H9 (cell line): ENCODE measurements around the gene KDM4C. TPM values are rescaled to one million over a fixed set of nuclear protein-coding genes. Genes with fewer than 3 reads are reported as not detected.
A peak's percentile ranks its signal among the peaks of the same experiment; 100 is the strongest.

Source experiments
- DNase-seq: peaks from one replicate; pipeline ENCODE4 v3.0.0-alpha.2; 2017
- H2AFZ ChIP-seq: one replicate; pipeline ENCODE4 v1.6.1; 2013; ENCODE audit warnings: mild to moderate bottlenecking, low read length, control low read depth, moderate library complexity
- H2AK5ac ChIP-seq: 2 replicates; pipeline ENCODE4 v1.6.1; 2013; ENCODE audit warnings: low read length, control low read depth, mixed read lengths; ENCODE audit not compliant: insufficient read length
- H2BK120ac ChIP-seq: one replicate; pipeline ENCODE4 v1.6.1; 2013; ENCODE audit warnings: low read depth, mild to moderate bottlenecking, low read length, control low read depth, inconsistent platforms; ENCODE audit not compliant: poor library complexity, severe bottlenecking
- H2BK12ac ChIP-seq: 2 replicates; pipeline ENCODE4 v1.6.1; 2013; ENCODE audit warnings: low read length, control low read depth, mixed read lengths, low read depth; ENCODE audit not compliant: insufficient read length
- H2BK15ac ChIP-seq: 2 replicates; pipeline ENCODE4 v1.6.1; 2013; ENCODE audit warnings: low read depth, low read length, control low read depth
- H2BK20ac ChIP-seq: one replicate; pipeline ENCODE4 v1.6.1; 2013; ENCODE audit warnings: low read depth, mild to moderate bottlenecking, low read length, control low read depth, inconsistent platforms; ENCODE audit not compliant: poor library complexity, severe bottlenecking
- H2BK5ac ChIP-seq: 2 replicates; pipeline ENCODE4 v1.6.1; 2013; ENCODE audit warnings: low read length, control low read depth, mixed read lengths; ENCODE audit not compliant: insufficient read length
- H3K14ac ChIP-seq: 2 replicates; pipeline ENCODE4 v1.6.1; 2013; ENCODE audit warnings: low read length, control low read depth; ENCODE audit not compliant: insufficient read depth
- H3K18ac ChIP-seq: 2 replicates; pipeline ENCODE4 v1.6.1; 2013; ENCODE audit warnings: low read depth, mild to moderate bottlenecking, mixed read lengths, low read length, control low read depth; ENCODE audit not compliant: insufficient read length
- H3K23ac ChIP-seq: 2 replicates; pipeline ENCODE4 v1.6.1; 2013; ENCODE audit warnings: low read length, control low read depth, mixed read lengths, low read depth; ENCODE audit not compliant: insufficient read length
- H3K23me2 ChIP-seq: 2 replicates; pipeline ENCODE4 v1.6.1; 2013; ENCODE audit warnings: low read depth, mild to moderate bottlenecking, mixed read lengths, low read length, control low read depth; ENCODE audit not compliant: insufficient read length, poor library complexity, severe bottlenecking
- H3K27ac ChIP-seq: 2 replicates; pipeline ENCODE4 v1.5.1; 2013; ENCODE audit warnings: low read length, control low read depth, mixed read lengths, low read depth; ENCODE audit not compliant: insufficient read length
- H3K27me3 ChIP-seq: 2 replicates; pipeline ENCODE4 v1.6.1; 2013; ENCODE audit warnings: low read length, control low read depth, inconsistent platforms; ENCODE audit not compliant: insufficient read depth
- H3K4ac ChIP-seq: 2 replicates; pipeline ENCODE4 v1.6.1; 2013; ENCODE audit warnings: low read depth, mild to moderate bottlenecking, control low read depth, inconsistent platforms, low read length, moderate library complexity
- H3K4me1 ChIP-seq: 2 replicates; pipeline ENCODE4 v1.6.1; 2013; ENCODE audit warnings: low read length, control low read depth, inconsistent platforms; ENCODE audit not compliant: insufficient read depth
- H3K4me2 ChIP-seq: 2 replicates; pipeline ENCODE4 v1.6.1; 2013; ENCODE audit warnings: low read length, control low read depth, mixed read lengths; ENCODE audit not compliant: insufficient read length, insufficient read depth
- H3K56ac ChIP-seq: 2 replicates; pipeline ENCODE4 v1.6.1; 2013; ENCODE audit warnings: low read depth, mild to moderate bottlenecking, mixed read lengths, low read length, control low read depth; ENCODE audit not compliant: insufficient read length
- H3K79me1 ChIP-seq: 2 replicates; pipeline ENCODE4 v1.6.1; 2013; ENCODE audit warnings: low read depth, mild to moderate bottlenecking, moderate library complexity, low read length, control low read depth, inconsistent platforms; ENCODE audit not compliant: insufficient read depth, poor library complexity, severe bottlenecking
- H3K79me2 ChIP-seq: 2 replicates; pipeline ENCODE4 v1.6.1; 2013; ENCODE audit warnings: low read length, control low read depth, inconsistent platforms; ENCODE audit not compliant: insufficient read depth
- H3K9ac ChIP-seq: 2 replicates; pipeline ENCODE4 v1.6.1; 2013; ENCODE audit warnings: low read length, control low read depth, mixed read lengths; ENCODE audit not compliant: insufficient read length; ENCODE audit errors: extremely low read depth
- H3K9me3 ChIP-seq: one replicate; pipeline ENCODE4 v1.6.1; 2013; ENCODE audit warnings: low read depth, low read length, inconsistent platforms; ENCODE audit not compliant: control insufficient read depth
- H3T11ph ChIP-seq: one replicate; pipeline ENCODE4 v1.6.1; 2013; ENCODE audit warnings: mild to moderate bottlenecking, low read length, control low read depth, inconsistent platforms
- H4K20me1 ChIP-seq: one replicate; pipeline ENCODE4 v1.6.1; 2013; ENCODE audit not compliant: control insufficient read depth, insufficient read length, insufficient read depth
- H4K5ac ChIP-seq: 2 replicates; pipeline ENCODE4 v1.6.1; 2013; ENCODE audit warnings: low read depth, mild to moderate bottlenecking, mixed read lengths, low read length, control low read depth; ENCODE audit not compliant: insufficient read length
- H4K8ac ChIP-seq: replicated peaks from 2 replicates; pipeline ENCODE4 v1.6.1; 2013; ENCODE audit warnings: low read length, control low read depth, mixed read lengths, low read depth; ENCODE audit not compliant: insufficient read length
- H4K91ac ChIP-seq: 2 replicates; pipeline ENCODE4 v1.6.1; 2013; ENCODE audit warnings: low read depth, mild to moderate bottlenecking, moderate library complexity, mixed read lengths, low read length, control low read depth; ENCODE audit not compliant: insufficient read length
- H3K27ac Mint-ChIP-seq, 3 experiments: 2 replicates in 2 of 3; 3 replicates in 1 of 3; pipeline ENCODE4 v1.8.0; 2020 to 2021; ENCODE audit warnings: mixed read lengths in 3 of 3, mild to moderate bottlenecking in 1 of 3, moderate library complexity in 1 of 3
- H3K27me3 Mint-ChIP-seq: 2 replicates; pipeline ENCODE4 v1.8.0; 2021; ENCODE audit warnings: low read depth, mild to moderate bottlenecking, moderate library complexity, mixed read lengths
- H3K36me3 Mint-ChIP-seq, 3 experiments: 2 replicates in 2 of 3; 3 replicates in 1 of 3; pipeline ENCODE4 v1.8.0; 2020 to 2021; ENCODE audit warnings: low read depth in 3 of 3, mixed read lengths in 3 of 3; ENCODE audit not compliant: insufficient read depth in 1 of 3
- H3K4me1 Mint-ChIP-seq, 2 experiments: 2 replicates each; pipeline ENCODE4 v1.8.0; 2020; ENCODE audit warnings: mixed read lengths in 2 of 2
- H3K4me3 Mint-ChIP-seq, 2 experiments: 2 replicates in 1 of 2; 3 replicates in 1 of 2; pipeline ENCODE4 v1.8.0; 2020 to 2021; ENCODE audit warnings: mild to moderate bottlenecking in 2 of 2, mixed read lengths in 2 of 2, moderate library complexity in 1 of 2
- H3K9me3 Mint-ChIP-seq, 2 experiments: 2 replicates in 1 of 2; 3 replicates in 1 of 2; pipeline ENCODE4 v1.8.0; 2020; ENCODE audit warnings: mild to moderate bottlenecking in 2 of 2, mixed read lengths in 2 of 2, moderate library complexity in 1 of 2
- CTCF ChIP-seq: fragments of 200-600 bp; sonication (generic); conservative IDR thresholded peaks from 3 replicates; pipeline ENCODE4 v1.8.0; 2021; ENCODE audit warnings: antibody characterized with exemption, mild to moderate bottlenecking
- WGBS: extraction: QIAGEN DNeasy Blood & Tissue Kit; methylation state at CpG from one replicate; pipeline ENCODE4 v1.1.7; 2013; ENCODE audit warnings: missing lambda C conversion rate, low lambda C conversion rate, mixed read lengths; ENCODE audit not compliant: insufficient read length; ENCODE audit errors: extremely low coverage; 5-methylcytosine and 5-hydroxymethylcytosine counted together
- total RNA-seq: library from RNA; stranded (reverse); gene quantifications from 2 replicates; pipeline ENCODE4 v1.2.1, GENCODE V29; 2021

The KDM4C gene
- total RNA-seq, 1 experiment from 2014 or later = 24.0 TPM

DNA sequence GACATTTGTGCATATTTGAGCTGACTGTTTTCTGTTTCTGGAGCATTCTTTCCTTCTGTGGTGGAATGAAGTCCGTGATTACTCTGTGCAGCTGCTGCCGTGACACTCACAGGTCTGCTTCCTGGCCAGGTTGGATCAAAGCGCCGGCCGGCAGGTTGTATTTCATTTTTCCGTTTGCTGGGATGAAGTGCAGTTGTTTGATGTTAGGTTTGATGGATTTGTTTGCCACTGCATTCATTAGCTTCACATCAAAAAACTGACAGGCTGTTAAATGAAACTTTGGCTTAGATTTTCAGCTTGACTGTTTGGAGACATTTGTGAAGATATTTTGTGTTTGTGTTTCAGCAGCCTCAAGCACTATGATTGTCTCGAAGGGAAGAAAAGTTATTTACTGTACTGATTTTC is 140.1 kb downstream of the KDM4C start:
- H3K27me3 ChIP-seq = no peaks in the 10 kb centered on the region
- peak overlapping the region in 2 of 3 experiments; percentile 23 to 37; a peak in 3 of 7 replicates for H3K27ac Mint-ChIP-seq
- no CpG with 5 or more reads among the region's 7 CpGs for WGBS
- no peak overlapping the region for H2BK20ac ChIP-seq
- no peak for DNase-seq
- H3K9me3 Mint-ChIP-seq = no peaks in the 10 kb centered on the region
- H4K5ac ChIP-seq = no peak overlapping the region
- H3K36me3 Mint-ChIP-seq = peaks cover 0 to 5% (median 4%) of the 10 kb centered on the region in 3 experiments; a peak in 2 of 7 replicates
- no peak overlapping the region for H2BK120ac ChIP-seq
- H3K23ac ChIP-seq = no peak overlapping the region
- H4K8ac ChIP-seq = no peak overlapping the region
- no peak overlapping the region for H3K27ac ChIP-seq
- no peaks in the 10 kb centered on the region for H4K20me1 ChIP-seq
- no peak overlapping the region for H3T11ph ChIP-seq
- no peak overlapping the region for H4K91ac ChIP-seq
- H3K4ac ChIP-seq = no peak overlapping the region
- no peak overlapping the region for H3K9ac ChIP-seq
- no peak overlapping the region for H3K4me3 Mint-ChIP-seq
- peaks cover 13 to 16% of the 10 kb centered on the region in 2 experiments for H3K4me1 Mint-ChIP-seq
- H3K14ac ChIP-seq = no peak overlapping the region
- H2BK12ac ChIP-seq = no peak overlapping the region
- no peaks in the 10 kb centered on the region for H3K9me3 ChIP-seq
- H3K4me1 ChIP-seq = peaks cover 2% of the 10 kb centered on the region; the same call in 1 of the 2 replicates
- H2AK5ac ChIP-seq = no peak overlapping the region
- no peaks in the 10 kb centered on the region for H3K23me2 ChIP-seq
- no peak overlapping the region for H3K4me2 ChIP-seq
- no peak overlapping the region for H2AFZ ChIP-seq
- no peak overlapping the region for H2BK5ac ChIP-seq
- no peak overlapping the region for H3K56ac ChIP-seq
- H3K79me2 ChIP-seq = no peaks in the 10 kb centered on the region
- H3K27me3 Mint-ChIP-seq = no peaks in the 10 kb centered on the region
- no peak overlapping the region for H3K18ac ChIP-seq
- H2BK15ac ChIP-seq = no peak overlapping the region
- peaks cover 2% of the 10 kb centered on the region for H3K79me1 ChIP-seq
- TF ChIP-seq CTCF = no peak
